Suprapubic skin (tissue), 4 donors: ENCODE results near the gene NCF4.

Experiments
- EP300 ChIP-seq: sonication (generic); formaldehyde crosslinking; IDR thresholded peaks from one replicate; pipeline ENCODE4 v1.6.1; 2017; ENCODE audit warnings: antibody characterized with exemption
- POLR2A ChIP-seq, 2 donors: fragments of 450-650 bp; IDR thresholded peaks; one replicate each; pipeline ENCODE4 v1.6.1; 2017; ENCODE audit warnings: antibody characterized with exemption in 2 of 2, mild to moderate bottlenecking in 2 of 2, moderate library complexity in 2 of 2
- POLR2AphosphoS5 ChIP-seq, 3 donors: sonication (generic); formaldehyde crosslinking; IDR thresholded peaks; one replicate each; pipeline ENCODE4 v1.6.1; 2017; ENCODE audit warnings: antibody characterized with exemption in 3 of 3
- TF ChIP-seq, protein P1 (sequence below), 2 donors: fragments of 200-600 bp in 1 of 2; fragments of 450-650 bp in 1 of 2; sonication (generic) in 1 of 2; IDR thresholded peaks; one replicate each; pipeline ENCODE4 v1.5.1; 2016 to 2019; ENCODE audit warnings: antibody characterized with exemption in 2 of 2, mild to moderate bottlenecking in 1 of 2, moderate library complexity in 1 of 2

GRCh38 chr22:36824655-36825054 is 36.2 kb upstream of the NCF4 start:
- TF ChIP-seq, protein P1, sequence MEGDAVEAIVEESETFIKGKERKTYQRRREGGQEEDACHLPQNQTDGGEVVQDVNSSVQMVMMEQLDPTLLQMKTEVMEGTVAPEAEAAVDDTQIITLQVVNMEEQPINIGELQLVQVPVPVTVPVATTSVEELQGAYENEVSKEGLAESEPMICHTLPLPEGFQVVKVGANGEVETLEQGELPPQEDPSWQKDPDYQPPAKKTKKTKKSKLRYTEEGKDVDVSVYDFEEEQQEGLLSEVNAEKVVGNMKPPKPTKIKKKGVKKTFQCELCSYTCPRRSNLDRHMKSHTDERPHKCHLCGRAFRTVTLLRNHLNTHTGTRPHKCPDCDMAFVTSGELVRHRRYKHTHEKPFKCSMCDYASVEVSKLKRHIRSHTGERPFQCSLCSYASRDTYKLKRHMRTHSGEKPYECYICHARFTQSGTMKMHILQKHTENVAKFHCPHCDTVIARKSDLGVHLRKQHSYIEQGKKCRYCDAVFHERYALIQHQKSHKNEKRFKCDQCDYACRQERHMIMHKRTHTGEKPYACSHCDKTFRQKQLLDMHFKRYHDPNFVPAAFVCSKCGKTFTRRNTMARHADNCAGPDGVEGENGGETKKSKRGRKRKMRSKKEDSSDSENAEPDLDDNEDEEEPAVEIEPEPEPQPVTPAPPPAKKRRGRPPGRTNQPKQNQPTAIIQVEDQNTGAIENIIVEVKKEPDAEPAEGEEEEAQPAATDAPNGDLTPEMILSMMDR (IDR thresholded peaks at IDR 0.05), result no peak
- TF ChIP-seq POLR2A (IDR thresholded peaks at IDR 0.05) (no peak), POLR2AphosphoS5 (IDR thresholded peaks at IDR 0.05) (no peak), EP300 (no peak)
